IMR-90 (cell line): ENCODE results near the gene GABBR2. TPM values are rescaled to one million over a fixed set of nuclear protein-coding genes. Genes with fewer than 3 reads are reported as not detected.
A peak's percentile ranks its signal among the peaks of the same experiment; 100 is the strongest.

ENCODE experiments used
- ATAC-seq: fragments of 200-7000 bp; cut with Tn5 transposase; 2 replicates; pipeline ENCODE4 v1.9.1; 2020; ENCODE audit warnings: low read depth, mild to moderate bottlenecking, moderate library complexity
- BruUV-seq: library from RNA; stranded (reverse); fragments of 400-500 nt; replicated peaks from 2 replicates; lab custom pipeline; 2021; lab: Mats Ljungman, UMichigan
- CTCF ChIA-PET: fragments of 300-600 bp; formaldehyde crosslinking; extraction: SDS; loops from one replicate; lab custom pipeline; 2021; ENCODE audit warnings: antibody characterized with exemption; lab: Yijun Ruan, JAX
- POLR2A ChIA-PET: fragments of 300-600 bp; sonication (Branson Sonifier 250); formaldehyde crosslinking; loops from one replicate; lab custom pipeline; 2022; ENCODE audit warnings: antibody characterized with exemption; ENCODE audit not compliant: unreplicated experiment; lab: Charles Lee
- DNase-seq: peaks from one replicate; pipeline ENCODE4 v3.0.0; 2013
- H2AFZ ChIP-seq: replicated peaks from 2 replicates; pipeline ENCODE3; 2013; ENCODE audit warnings: low read length, mild to moderate bottlenecking; ENCODE audit not compliant: poor library complexity
- H2AK5ac ChIP-seq: 2 replicates; pipeline ENCODE4 v1.6.1; 2013; ENCODE audit warnings: low read depth, low read length, inconsistent platforms
- H2AK9ac ChIP-seq: replicated peaks from 2 replicates; pipeline ENCODE3; 2013; ENCODE audit warnings: mild to moderate bottlenecking, low read depth, low read length, moderate library complexity; ENCODE audit not compliant: poor library complexity
- H2BK120ac ChIP-seq: 2 replicates; pipeline ENCODE4 v1.6.1; 2013; ENCODE audit warnings: low read depth, low read length, inconsistent platforms
- H2BK15ac ChIP-seq: 3 replicates; pipeline ENCODE4 v1.6.1; 2013; ENCODE audit warnings: low read depth, low read length, inconsistent platforms
- H2BK20ac ChIP-seq: 2 replicates; pipeline ENCODE4 v1.6.1; 2013; ENCODE audit warnings: low read depth, mild to moderate bottlenecking, inconsistent platforms, low read length, moderate library complexity
- H2BK5ac ChIP-seq: 2 replicates; pipeline ENCODE4 v1.6.1; 2013; ENCODE audit warnings: mild to moderate bottlenecking, low read depth, low read length, inconsistent platforms; ENCODE audit not compliant: poor library complexity, severe bottlenecking
- H3K14ac ChIP-seq: replicated peaks from 2 replicates; pipeline ENCODE4 v1.6.1; 2013; ENCODE audit warnings: low read depth, low read length, inconsistent platforms
- H3K18ac ChIP-seq: 2 replicates; pipeline ENCODE4 v1.6.1; 2013; ENCODE audit warnings: low read depth, low read length, control low read depth
- H3K23ac ChIP-seq: 2 replicates; pipeline ENCODE4 v1.6.1; 2013; ENCODE audit warnings: low read depth, low read length, inconsistent platforms
- H3K27ac ChIP-seq: 2 replicates; pipeline ENCODE4 v1.5.1; 2013; ENCODE audit warnings: mild to moderate bottlenecking, control low read depth, low read length; ENCODE audit not compliant: insufficient read depth
- H3K27me3 ChIP-seq: 2 replicates; pipeline ENCODE4 v1.6.1; 2013; ENCODE audit warnings: low read length; ENCODE audit not compliant: control insufficient read depth, insufficient read depth
- H3K36me3 ChIP-seq: 2 replicates; pipeline ENCODE4 v1.6.1; 2013; ENCODE audit warnings: low read length, mixed read lengths; ENCODE audit not compliant: control insufficient read depth, insufficient read depth
- H3K4ac ChIP-seq: 2 replicates; pipeline ENCODE4 v1.6.1; 2013; ENCODE audit warnings: low read depth, low read length, inconsistent platforms
- H3K4me1 ChIP-seq: 2 replicates; pipeline ENCODE4 v1.6.1; 2013; ENCODE audit warnings: low read length, mixed read lengths; ENCODE audit not compliant: control insufficient read depth, insufficient read depth
- H3K4me2 ChIP-seq: 2 replicates; pipeline ENCODE4 v1.6.1; 2013; ENCODE audit warnings: low read depth, mild to moderate bottlenecking, control low read depth, low read length, moderate library complexity
- H3K4me3 ChIP-seq: 2 replicates; pipeline ENCODE4 v1.5.1; 2013; ENCODE audit warnings: low read depth, mild to moderate bottlenecking, control low read depth, low read length, moderate library complexity; ENCODE audit not compliant: insufficient read depth
- H3K56ac ChIP-seq: 2 replicates; pipeline ENCODE4 v1.6.1; 2013; ENCODE audit warnings: low read length, inconsistent platforms; ENCODE audit not compliant: insufficient read depth; ENCODE audit errors: extremely low read depth
- H3K79me1 ChIP-seq, 2 experiments: 2 replicates each; pipeline ENCODE4 v1.6.1; 2013; ENCODE audit warnings: low read length in 2 of 2, inconsistent platforms in 1 of 2, low read depth in 1 of 2
- H3K9ac ChIP-seq: 2 replicates; pipeline ENCODE4 v1.6.1; 2013; ENCODE audit warnings: low read depth, low read length, control low read depth
- H3K9me1 ChIP-seq: 2 replicates; pipeline ENCODE4 v1.6.1; 2013; ENCODE audit warnings: low read length, inconsistent platforms; ENCODE audit not compliant: insufficient read depth
- H3K9me3 ChIP-seq: 2 replicates; pipeline ENCODE4 v1.6.1; 2013; ENCODE audit warnings: low read length; ENCODE audit not compliant: control insufficient read depth, insufficient read depth
- H4K20me1 ChIP-seq: 2 replicates; pipeline ENCODE4 v1.6.1; 2013; ENCODE audit warnings: low read length, inconsistent platforms; ENCODE audit not compliant: insufficient read depth
- H4K5ac ChIP-seq: 2 replicates; pipeline ENCODE4 v1.6.1; 2013; ENCODE audit warnings: mild to moderate bottlenecking, low read depth, low read length, control low read depth
- H4K8ac ChIP-seq, 2 experiments: 2 replicates each; pipeline ENCODE4 v1.6.1; 2013; ENCODE audit warnings: low read depth in 2 of 2, low read length in 2 of 2, control low read depth in 1 of 2, inconsistent platforms in 1 of 2
- H4K91ac ChIP-seq: 2 replicates; pipeline ENCODE4 v1.6.1; 2013; ENCODE audit warnings: low read depth, low read length, inconsistent platforms; ENCODE audit not compliant: insufficient read depth
- BHLHE40 ChIP-seq: fragments of 150-350 bp; IDR thresholded peaks from 2 replicates; pipeline ENCODE4 v1.6.1; 2016; ENCODE audit warnings: mild to moderate bottlenecking, low read depth, low read length
- CEBPB ChIP-seq: IDR thresholded peaks from 2 replicates; pipeline ENCODE4 v1.6.1; 2012; ENCODE audit warnings: low read depth, low read length, improper control_type of control experiment
- CHD1 ChIP-seq: IDR thresholded peaks from 2 replicates; pipeline ENCODE4 v1.6.1; 2012; ENCODE audit warnings: low read depth, low read length, improper control_type of control experiment
- FOS ChIP-seq: fragments of 150-350 bp; IDR thresholded peaks from 2 replicates; pipeline ENCODE4 v1.6.1; 2016; ENCODE audit warnings: low read depth, low read length
- MAZ ChIP-seq: IDR thresholded peaks from 2 replicates; pipeline ENCODE4 v1.6.1; 2012; ENCODE audit warnings: low read depth, mild to moderate bottlenecking, low read length, improper control_type of control experiment, moderate library complexity, borderline replicate concordance
- NFE2L2 ChIP-seq: fragments of 150-350 bp; IDR thresholded peaks from 2 replicates; pipeline ENCODE4 v1.6.1; 2016; ENCODE audit warnings: low read depth, mild to moderate bottlenecking, low read length
- RCOR1 ChIP-seq: IDR thresholded peaks from 2 replicates; pipeline ENCODE4 v1.6.1; 2012; ENCODE audit warnings: mild to moderate bottlenecking, low read length, improper control_type of control experiment; ENCODE audit not compliant: insufficient replicate concordance
- SMC3 ChIP-seq: fragments of 150-350 bp; IDR thresholded peaks from 2 replicates; pipeline ENCODE4 v1.6.1; 2016; ENCODE audit warnings: low read depth, mild to moderate bottlenecking, antibody characterized with exemption, low read length, moderate library complexity
- USF2 ChIP-seq: fragments of 150-350 bp; IDR thresholded peaks from 2 replicates; pipeline ENCODE4 v1.6.1; 2017; ENCODE audit warnings: mild to moderate bottlenecking, antibody characterized with exemption, low read length, low read depth
- WGBS, 2 experiments: methylation state at CpG; one replicate each; pipeline versions ENCODE4 v1.1.5 to v1.1.7; 2013; ENCODE audit warnings: missing lambda C conversion rate in 2 of 2; ENCODE audit not compliant: insufficient read length in 1 of 2; ENCODE audit errors: extremely low coverage in 2 of 2; 5-methylcytosine and 5-hydroxymethylcytosine counted together
- dilution Hi-C: fragments of 300-500 bp; cut with HindIII; formaldehyde crosslinking; loops from one replicate; pipeline ENCODE4 v1.14.3; 2018; ENCODE audit warnings: low sequenced_read_pairs; ENCODE audit not compliant: unreplicated experiment
- in situ Hi-C: fragments of 300-500 bp; cut with MboI; formaldehyde crosslinking; loops from 3 replicates; pipeline ENCODE4 v1.14.3; 2019; ENCODE audit warnings: low sequenced_read_pairs, inconsistent platforms, mixed read lengths
- intact Hi-C: fragments of 100-400 bp; cut with micrococcal nuclease; formaldehyde crosslinking; loops from 2 replicates; pipeline ENCODE4 v1.10.0; 2022
- polyA plus RNA-seq, 3 experiments: library from polyadenylated mRNA; depleted of rRNA; stranded (reverse); fragments of >200 nt; gene quantifications; 2 replicates each; pipeline ENCODE4 v1.2.3, GENCODE V29; 2012; ENCODE audit warnings: low replicate concordance in 1 of 3
- total RNA-seq: library from RNA; depleted of rRNA; stranded (reverse); fragments of >200 nt; gene quantifications from 2 replicates; pipeline ENCODE4 v1.2.3, GENCODE V29; 2012

GABBR2 gene
- total and polyA plus RNA-seq, 2 of the 4 experiments (the other 2 are of a cell fraction), result 14.2 to 20.3 TPM

- Histone ChIP-seq H3K14ac (no peak overlapping the region), H3K4me1 (peaks cover 10% of the 10 kb centered on the region), H2AK9ac (no peak overlapping the region), H3K9me3 (no peaks in the 10 kb centered on the region), H4K8ac (no peak overlapping the region), H2AFZ (no peak overlapping the region), H3K36me3 (no peaks in the 10 kb centered on the region), H2BK120ac (no peak overlapping the region), H2BK15ac (no peak overlapping the region), H3K27ac (no peak overlapping the region), H4K5ac (no peak overlapping the region), H3K56ac (no peak overlapping the region), H4K20me1 (no peaks in the 10 kb centered on the region), H3K18ac (no peak overlapping the region), H3K9me1 (peaks cover 8% of the 10 kb centered on the region; the same call in 1 of the 2 replicates), H2AK5ac (peak overlapping the region; percentile 56; the same call in 1 of the 2 replicates), H2BK5ac (no peak overlapping the region), H2BK20ac (no peak overlapping the region), H3K4ac (no peak overlapping the region), H3K23ac (no peak overlapping the region), H3K79me1 (peaks cover 7 to 48% of the 10 kb centered on the region in 2 experiments), H3K4me2 (no peak overlapping the region), H4K91ac (no peak overlapping the region), H3K4me3 (no peak overlapping the region), H3K9ac (no peak overlapping the region), H3K27me3 (no peaks in the 10 kb centered on the region)
- ATAC-seq (no peak), DNase-seq (no peak)
- POLR2A ChIA-PET, result no interaction called here
- in situ Hi-C loops, result no loop called here
- intact Hi-C loops, result no loop called here
- dilution Hi-C loops, result no loop called here
- WGBS, 2 experiments, result no CpG with 5 or more reads among the region's 6 CpGs
- CTCF ChIA-PET, result no interaction called here
- BruUV-seq, result no TSS peak
- TF ChIP-seq RCOR1, result no peak
- no peak for TF ChIP-seq BHLHE40
- TF ChIP-seq FOS, result no peak
- TF ChIP-seq NFE2L2, result no peak
- no peak for TF ChIP-seq SMC3
- no peak for TF ChIP-seq CEBPB
- TF ChIP-seq CHD1, result no peak
- no peak for TF ChIP-seq USF2
- no peak for TF ChIP-seq MAZ
Observed at GRCh38 chr9:98518556-98518955, 190.2 kb downstream of the GABBR2 start.
